Calu3 (cell line): ENCODE measurements around the gene MTMR6. TPM values are rescaled to one million over a fixed set of nuclear protein-coding genes. Genes with fewer than 3 reads are reported as not detected.

Experiments used
- BruUV-seq: library from RNA; stranded (reverse); fragments of 400-500 nt; replicated peaks from 2 replicates; lab custom pipeline; 2021; lab: Mats Ljungman, UMichigan
- CTCF ChIA-PET: fragments of 300-600 bp; sonication (Branson Sonifier 250); formaldehyde crosslinking; loops from one replicate; lab custom pipeline; 2022; ENCODE audit warnings: antibody characterized with exemption; lab: Charles Lee
- DNase-seq: peaks from one replicate; pipeline ENCODE4 v3.0.0; 2022
- H3K27ac Mint-ChIP-seq: one replicate; pipeline ENCODE4 v1.8.0; 2022; ENCODE audit warnings: mixed read lengths; ENCODE audit not compliant: unreplicated experiment
- H3K27me3 Mint-ChIP-seq: one replicate; pipeline ENCODE4 v1.8.0; 2022; ENCODE audit warnings: mixed read lengths; ENCODE audit not compliant: unreplicated experiment
- H3K36me3 Mint-ChIP-seq: one replicate; pipeline ENCODE4 v1.8.0; 2022; ENCODE audit warnings: mild to moderate bottlenecking, moderate library complexity, mixed read lengths; ENCODE audit not compliant: insufficient read depth, unreplicated experiment
- H3K4me1 Mint-ChIP-seq: one replicate; pipeline ENCODE4 v1.8.0; 2022; ENCODE audit warnings: mild to moderate bottlenecking, low read depth, mixed read lengths; ENCODE audit not compliant: unreplicated experiment
- H3K4me3 Mint-ChIP-seq: one replicate; pipeline ENCODE4 v1.8.0; 2022; ENCODE audit warnings: mild to moderate bottlenecking, low read depth, moderate library complexity, mixed read lengths; ENCODE audit not compliant: unreplicated experiment
- H3K9me3 Mint-ChIP-seq: one replicate; pipeline ENCODE4 v1.8.0; 2022; ENCODE audit warnings: low read depth, mixed read lengths; ENCODE audit not compliant: unreplicated experiment
- CTCF ChIP-seq: fragments of 200-600 bp; IDR thresholded peaks from one replicate; pipeline ENCODE4 v1.8.0; 2022; ENCODE audit warnings: antibody characterized with exemption; ENCODE audit not compliant: unreplicated experiment
- intact Hi-C: fragments of 100-400 bp; cut with micrococcal nuclease; formaldehyde crosslinking; loops from one replicate; pipeline ENCODE4 v1.10.0; 2022; ENCODE audit not compliant: unreplicated experiment
- total RNA-seq: library from RNA; stranded (reverse); gene quantifications from 2 replicates; pipeline ENCODE4 v1.2.3, GENCODE V29; 2022

The MTMR6 gene
- total RNA-seq, 1 experiment from 2014 or later, result 7.1 TPM

DNA sequence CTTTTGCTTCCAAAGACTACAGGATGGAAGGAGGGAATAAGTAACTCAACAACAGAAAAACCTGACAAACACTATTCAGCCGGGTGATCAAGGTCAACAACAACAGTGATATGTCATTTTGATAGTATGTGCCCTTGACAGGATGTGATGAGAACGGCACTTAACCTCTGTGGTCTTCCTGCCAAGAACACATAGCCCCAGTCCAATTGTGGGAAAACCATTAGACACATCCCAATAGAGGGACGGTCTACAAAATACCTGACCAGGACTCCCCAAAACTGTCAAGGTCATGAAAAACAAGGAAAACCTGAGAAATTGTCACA, 72.1 kb downstream of the MTMR6 start:
- intact Hi-C loops, result no loop called here
- Mint-ChIP-seq H3K9me3 (no peaks in the 10 kb centered on the region), H3K27ac (no peak overlapping the region), H3K4me1 (no peaks in the 10 kb centered on the region), H3K4me3 (no peak overlapping the region), H3K36me3 (no peaks in the 10 kb centered on the region), H3K27me3 (peaks cover 33% of the 10 kb centered on the region)
- no TSS peak for BruUV-seq
- CTCF ChIA-PET, result no interaction called here
- DNase-seq, result no peak
- TF ChIP-seq CTCF, result no peak

GRCh38 chr13:25214491-25215252, 72.6 kb downstream of the MTMR6 start:
- CTCF ChIA-PET, result no interaction called here
- no peak overlapping the region for H3K27ac Mint-ChIP-seq
- peaks cover 28% of the 10 kb centered on the region for H3K27me3 Mint-ChIP-seq
- H3K4me1 Mint-ChIP-seq, result no peaks in the 10 kb centered on the region
- H3K36me3 Mint-ChIP-seq, result no peaks in the 10 kb centered on the region
- intact Hi-C loops, result no loop called here
- no peak for DNase-seq
- H3K4me3 Mint-ChIP-seq, result no peak overlapping the region
- TF ChIP-seq CTCF, result no peak
- no TSS peak for BruUV-seq
- H3K9me3 Mint-ChIP-seq, result no peaks in the 10 kb centered on the region

- Mint-ChIP-seq H3K9me3 (no peaks in the 10 kb centered on the region), H3K4me3 (no peak overlapping the region), H3K4me1 (no peaks in the 10 kb centered on the region), H3K36me3 (no peaks in the 10 kb centered on the region), H3K27ac (no peak overlapping the region), H3K27me3 (peaks cover 21% of the 10 kb centered on the region)
- DNase-seq, result no peak
- intact Hi-C loops, result no loop called here
- TF ChIP-seq CTCF, result no peak
- BruUV-seq, result no TSS peak
- CTCF ChIA-PET, result interaction anchor here (0.6 kb wide), 1 partner anchor 114 kb away, joined by 4 read pairs; no protein-coding TSS in a partner anchor
Observed at GRCh38 chr13:25213715-25214114, 73.6 kb downstream of the MTMR6 start.

GRCh38 chr13:25210842-25211569, 76.3 kb downstream of the MTMR6 start:
- no peaks in the 10 kb centered on the region for H3K4me1 Mint-ChIP-seq
- CTCF ChIA-PET, result no interaction called here
- peaks cover 30% of the 10 kb centered on the region for H3K27me3 Mint-ChIP-seq
- no peaks in the 10 kb centered on the region for H3K36me3 Mint-ChIP-seq
- no peak overlapping the region for H3K27ac Mint-ChIP-seq
- H3K9me3 Mint-ChIP-seq, result no peaks in the 10 kb centered on the region
- no TSS peak for BruUV-seq
- intact Hi-C loops, result no loop called here
- no peak for DNase-seq
- no peak overlapping the region for H3K4me3 Mint-ChIP-seq
- TF ChIP-seq CTCF, result no peak
